Brain pericyte (primary cell): ENCODE data around the gene SLC17A7.

ENCODE experiments used
- DNase-seq: peaks from one replicate; pipeline ENCODE4 v3.0.0-alpha.2; 2012; ENCODE audit warnings: low read depth, low spot score

The SLC17A7 gene

GRCh38 chr19:49408816-49409440 is 32.4 kb downstream of the SLC17A7 start:
- no peak for DNase-seq

DNA sequence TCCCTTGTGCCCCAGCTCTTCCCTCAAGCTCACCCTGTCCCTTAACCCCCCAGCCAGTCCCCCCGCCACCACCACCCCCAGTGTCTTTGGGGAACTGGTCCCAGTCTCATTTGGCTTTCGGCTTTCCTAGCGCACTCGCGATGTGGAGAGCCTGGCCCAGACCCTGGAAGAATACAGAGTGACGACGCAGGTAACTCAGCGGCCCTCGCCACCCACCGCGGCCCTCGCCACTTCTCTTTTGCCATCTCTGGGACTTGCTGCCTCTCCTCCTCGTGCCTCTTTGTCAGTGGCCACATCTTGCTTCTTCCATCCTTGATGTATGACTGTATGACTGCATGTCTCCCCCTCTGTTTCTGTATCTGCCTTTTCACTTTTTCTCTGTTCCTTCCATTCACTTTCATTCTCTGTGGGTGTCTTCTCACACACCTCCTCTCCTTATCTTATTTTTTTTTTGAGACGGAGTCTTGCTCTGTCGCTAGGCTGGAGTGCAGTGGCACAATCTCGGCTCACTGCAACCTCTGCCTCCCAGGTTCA is 33.8 kb downstream of the SLC17A7 start:
- no peak for DNase-seq

GRCh38 chr19:49407079-49407478 is 34.2 kb downstream of the SLC17A7 start:
- no peak for DNase-seq

GRCh38 chr19:49403404-49404187 is 37.7 kb downstream of the SLC17A7 start:
- peak; percentile 89 for DNase-seq

DNA sequence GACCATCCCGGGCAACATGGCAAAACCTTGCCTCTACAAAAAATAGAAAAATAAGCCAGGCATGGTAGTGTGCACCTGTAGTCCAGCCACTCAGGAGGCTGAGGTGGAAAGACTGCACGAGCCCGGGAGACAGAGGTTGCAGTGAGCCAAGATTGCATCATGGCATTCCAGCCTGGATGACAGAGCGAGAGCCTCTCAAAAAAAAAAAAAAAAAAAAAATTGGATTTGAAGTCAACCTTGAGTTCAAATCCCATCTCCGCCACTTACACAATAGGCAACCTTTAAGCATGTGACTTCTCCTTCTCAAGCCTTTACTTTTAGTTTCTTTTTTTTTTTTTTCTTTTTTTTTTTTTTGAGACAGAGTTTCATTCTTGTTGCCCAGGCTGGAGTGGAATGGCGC is 41.3 kb downstream of the SLC17A7 start:
- no peak for DNase-seq

- DNase-seq = no peak
Observed at GRCh38 chr19:49398931-49399330, 42.4 kb downstream of the SLC17A7 start.

DNA sequence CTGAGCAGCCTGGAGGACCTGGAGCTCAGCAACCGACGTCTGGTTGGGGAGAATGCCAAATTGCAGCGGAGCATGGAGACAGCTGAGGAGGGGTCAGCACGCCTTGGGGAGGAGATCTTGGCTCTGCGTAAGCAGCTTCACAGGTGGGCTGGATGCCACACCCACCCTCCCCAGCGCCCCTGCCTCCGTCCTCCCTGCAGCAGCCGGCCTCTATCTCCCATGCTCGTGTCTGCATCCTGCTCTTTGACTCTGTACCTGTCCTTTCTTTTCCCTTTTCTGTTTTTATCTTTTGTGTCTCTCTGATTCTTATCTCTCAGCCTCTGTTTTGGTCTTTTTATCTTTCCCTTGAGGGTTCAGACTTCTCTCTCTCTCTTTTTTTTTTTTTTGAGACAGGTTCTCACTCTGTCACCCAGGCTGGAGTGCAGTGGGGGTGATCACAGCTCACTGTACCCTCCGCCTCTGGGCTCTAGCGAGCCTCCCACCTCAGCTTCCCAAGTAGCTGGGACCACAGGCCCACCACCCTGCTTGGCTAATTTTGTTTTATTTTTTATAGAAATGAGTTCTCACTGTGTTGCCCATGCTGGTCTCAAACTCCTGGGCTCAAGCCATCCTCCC is 43.2 kb downstream of the SLC17A7 start:
- DNase-seq = no peak

GRCh38 chr19:49396738-49397505 is 44.4 kb downstream of the SLC17A7 start:
- no peak for DNase-seq

DNA sequence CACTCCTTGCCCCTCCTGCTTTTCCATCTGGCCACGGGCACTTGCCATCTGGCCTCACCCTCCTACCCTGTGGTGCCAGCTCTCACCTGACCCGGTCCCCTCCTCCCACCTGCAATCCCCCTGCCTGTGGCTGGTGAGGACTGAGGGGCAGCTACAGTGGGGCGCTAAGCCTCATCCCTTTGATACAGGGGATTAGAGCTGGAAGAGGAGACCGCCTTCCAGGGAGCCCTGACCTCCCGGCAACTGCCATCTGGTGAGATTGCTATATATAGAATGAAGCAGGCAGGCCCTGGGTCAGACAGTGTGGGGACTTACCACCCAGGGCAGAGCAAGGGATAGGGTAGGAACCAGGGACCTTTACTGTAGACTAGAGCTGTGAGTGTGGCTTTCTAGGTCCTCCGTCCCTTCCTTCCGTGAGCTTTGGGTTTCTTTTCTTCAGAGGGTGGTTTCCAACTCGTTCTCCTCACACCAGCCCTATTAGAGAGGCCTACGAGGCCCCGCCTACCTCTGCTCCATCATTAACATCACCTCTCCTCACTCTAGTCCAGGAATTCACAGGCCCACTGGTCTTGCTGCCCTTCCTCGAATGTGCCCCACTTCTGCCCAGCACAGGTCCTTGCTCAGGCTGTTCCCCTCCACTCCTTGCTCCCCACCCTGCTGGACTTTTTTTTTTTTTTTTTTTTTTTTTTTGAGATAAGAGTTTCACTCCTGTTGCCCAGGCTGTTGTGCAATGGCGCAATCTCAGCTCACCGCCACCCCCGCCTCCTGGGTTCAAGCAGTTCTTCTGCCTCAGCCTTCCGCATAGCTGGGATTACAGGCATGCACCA is 45.5 kb downstream of the SLC17A7 start:
- DNase-seq = no peak

- DNase-seq = no peak
Observed at GRCh38 chr19:49393881-49394280, 47.4 kb downstream of the SLC17A7 start.

GRCh38 chr19:49391581-49392399 is 49.5 kb downstream of the SLC17A7 start:
- DNase-seq = no peak

DNA sequence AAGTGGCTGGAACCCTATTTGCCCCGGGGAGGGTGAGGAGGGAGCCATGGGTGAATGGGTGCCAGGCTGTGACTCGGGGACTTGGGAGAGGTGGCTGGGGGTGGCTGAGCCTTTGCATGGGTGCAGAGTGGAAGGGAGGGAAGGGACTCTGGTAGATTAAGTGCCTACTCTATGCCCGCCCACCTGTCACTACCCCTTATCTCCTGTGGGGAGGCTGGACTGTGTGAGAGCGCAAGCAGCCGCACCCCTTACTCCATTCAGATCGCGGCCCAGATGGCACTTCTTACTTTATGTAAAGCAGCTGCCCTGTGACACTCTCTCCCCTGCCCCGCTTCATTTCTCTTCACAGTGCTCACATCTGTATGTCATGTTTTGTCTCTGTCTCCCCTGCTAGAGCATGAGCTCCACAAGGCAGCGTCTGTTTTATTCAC is 50.4 kb downstream of the SLC17A7 start:
- DNase-seq = no peak

DNA sequence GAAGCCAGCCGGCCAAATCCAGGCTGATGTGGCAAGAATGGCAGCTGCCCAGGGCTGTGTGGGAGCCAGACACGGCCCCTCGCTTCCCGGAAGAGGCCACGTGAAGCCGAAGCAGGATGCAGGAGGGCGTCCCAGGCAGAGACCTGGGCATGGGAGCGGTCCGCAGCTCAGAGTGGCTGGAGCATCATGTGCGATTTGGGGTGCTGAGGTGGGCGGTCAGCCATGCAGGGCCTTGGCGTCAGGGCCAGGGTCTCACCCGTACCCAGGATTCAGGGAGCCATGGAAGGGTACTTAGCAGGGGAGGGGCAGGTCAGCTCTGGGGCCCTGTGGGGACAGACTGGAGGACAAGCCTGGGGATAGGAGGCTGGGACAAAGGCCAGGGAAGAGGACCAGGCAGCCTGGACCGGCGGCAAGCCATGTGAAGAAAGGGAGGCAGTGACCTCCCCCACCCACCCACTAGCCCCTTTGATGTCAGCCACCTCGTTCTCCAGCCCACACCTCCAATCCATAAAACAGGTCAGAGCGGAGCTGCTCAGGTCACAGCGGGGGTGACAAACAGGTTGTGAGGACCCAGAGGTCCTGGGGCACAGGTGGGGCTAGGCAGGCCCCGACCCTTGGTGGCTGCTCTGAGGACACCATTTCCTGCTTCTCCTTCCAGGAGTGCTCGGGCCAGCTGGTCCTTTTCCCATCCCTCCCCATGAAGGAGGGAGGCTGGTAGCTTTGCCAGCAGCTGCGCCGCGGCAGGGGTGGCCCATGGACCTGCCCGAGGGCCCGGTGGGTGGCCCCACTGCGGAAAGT is 51.0 kb downstream of the SLC17A7 start:
- no peak for DNase-seq

GRCh38 chr19:49389406-49389805 is 51.9 kb downstream of the SLC17A7 start:
- DNase-seq = no peak

DNA sequence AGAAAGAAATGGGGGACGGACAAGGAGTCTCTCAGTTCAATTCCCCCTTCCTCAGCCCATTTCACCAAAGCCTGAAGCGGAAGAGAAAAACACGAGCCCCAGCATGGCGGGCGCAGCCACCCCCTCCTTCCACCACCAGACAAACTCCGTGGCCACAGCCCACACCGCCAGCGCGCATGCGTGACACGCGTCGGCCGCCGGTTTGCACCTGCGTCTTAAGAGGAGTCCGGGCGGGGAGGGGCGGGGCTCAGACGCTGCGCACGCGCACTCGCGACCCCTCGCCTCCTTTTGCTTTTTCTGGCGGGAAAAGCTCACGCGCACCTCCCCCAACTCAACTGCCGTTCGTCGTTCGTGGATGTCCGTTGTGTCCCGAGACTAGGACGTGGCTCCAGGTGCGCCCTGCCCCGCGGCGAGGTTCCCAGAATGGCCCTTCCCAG is 53.4 kb downstream of the SLC17A7 start, which contains the start of gene KASH5:
Gene KASH5, plus strand, starts transcription at position 314 of the 437 bp plus-strand sequence. CDS start 2,635 bp downstream, outside the sequence.
- DNase-seq = no peak

DNA sequence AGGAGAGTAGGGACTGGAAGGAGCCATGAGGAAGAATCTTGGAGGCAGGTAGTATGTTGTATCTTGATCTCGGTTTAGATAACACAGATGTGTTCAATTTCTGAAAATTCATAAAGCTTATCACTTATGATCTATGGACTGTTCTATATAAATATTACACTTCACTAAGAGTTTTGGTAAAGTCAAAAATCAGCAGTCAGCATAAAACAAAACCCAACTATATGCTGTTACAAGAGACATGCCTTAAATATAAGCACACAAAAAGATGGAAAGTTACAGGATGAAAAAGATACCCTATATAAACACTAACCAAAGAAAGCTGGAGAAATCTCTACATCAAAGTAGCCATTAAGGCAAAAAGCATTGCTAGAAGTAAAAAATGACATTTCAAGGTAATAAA is 57.7 kb downstream of the SLC17A7 start:
- DNase-seq = no peak

DNA sequence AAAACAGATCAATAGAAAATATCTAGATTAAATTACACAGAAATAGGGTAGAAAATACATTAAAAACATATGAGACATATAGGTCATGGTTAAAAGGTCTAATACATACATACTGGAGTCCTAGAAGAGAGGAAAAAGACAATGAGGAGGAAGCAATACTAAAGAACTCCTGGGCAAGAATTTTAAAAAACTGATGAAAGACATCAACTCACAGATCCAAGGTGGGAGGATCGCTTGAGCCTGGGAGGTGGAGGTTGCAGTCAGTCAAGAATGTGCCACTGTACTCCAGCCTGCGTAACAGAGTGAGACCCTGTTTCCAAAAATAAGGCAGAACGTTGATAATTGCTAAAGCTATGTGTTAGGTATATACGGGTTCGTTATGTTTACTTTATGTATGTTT is 58.7 kb downstream of the SLC17A7 start:
- DNase-seq = no peak

DNA sequence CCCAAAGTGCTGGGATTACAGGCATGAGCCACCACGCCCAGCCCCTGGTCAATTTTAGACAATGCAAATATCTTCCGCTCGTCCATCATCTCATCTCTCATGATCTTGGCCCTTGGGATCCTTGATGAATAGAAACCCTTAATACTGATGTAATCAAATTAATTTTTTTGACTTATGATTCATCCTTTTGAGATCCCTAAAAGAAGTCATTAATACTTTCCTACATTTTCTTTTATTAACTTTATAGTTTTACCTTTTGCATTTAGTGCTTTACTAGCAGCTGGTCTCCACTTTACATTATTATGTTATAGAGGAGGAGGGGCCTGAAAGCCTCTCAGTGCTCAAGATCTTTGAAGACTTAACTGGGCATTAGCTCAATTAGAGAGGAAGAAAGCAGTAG is 60.9 kb downstream of the SLC17A7 start:
- no peak for DNase-seq
